HepG2 (cell line): Measurements from ENCODE around the gene MEF2A. TPM values are rescaled to one million over a fixed set of nuclear protein-coding genes. Genes with fewer than 3 reads are reported as not detected.

Experiments
- CSRNP1 ChIP-seq: sonication (generic); formaldehyde crosslinking; IDR thresholded peaks from 2 replicates; pipeline ENCODE4 v1.8.1; 2023; ENCODE audit warnings: mild to moderate bottlenecking, missing genetic modification reagents
- FOXK2 ChIP-seq: fragments of 450-650 bp; IDR thresholded peaks from 2 replicates; pipeline ENCODE4 v1.6.1; 2016
- ISL2 ChIP-seq: sonication (generic); formaldehyde crosslinking; IDR thresholded peaks from 2 replicates; pipeline ENCODE4 v1.5.0; 2020; ENCODE audit warnings: missing genetic modification reagents
- KDM4B ChIP-seq: sonication (generic); formaldehyde crosslinking; IDR thresholded peaks from 2 replicates; pipeline ENCODE4 v1.4.0; 2020; ENCODE audit warnings: missing genetic modification reagents
- ONECUT2 ChIP-seq: sonication (generic); formaldehyde crosslinking; IDR thresholded peaks from 2 replicates; pipeline ENCODE4 v1.4.0; 2020; ENCODE audit warnings: missing genetic modification reagents
- PLRG1 ChIP-seq: fragments of 450-650 bp; conservative IDR thresholded peaks from 2 replicates; pipeline ENCODE4 v1.6.1; 2016
- SMAD3 ChIP-seq: sonication (generic); formaldehyde crosslinking; IDR thresholded peaks from 2 replicates; pipeline ENCODE4 v1.4.0; 2020; ENCODE audit warnings: missing genetic modification reagents
- ZFP1 ChIP-seq: IDR thresholded peaks from 2 replicates; pipeline ENCODE4 v1.6.1; 2016
- ZHX2 ChIP-seq, 2 experiments: sonication (generic) in 1 of 2; formaldehyde crosslinking in 1 of 2; IDR thresholded peaks; 2 replicates each; pipeline versions ENCODE4 v1.6.1 to v1.9.0; 2014 to 2022; ENCODE audit warnings: antibody characterized with exemption in 1 of 2, borderline replicate concordance in 1 of 2, inconsistent platforms in 1 of 2, low read depth in 1 of 2, missing genetic modification reagents in 1 of 2
- ZNF18 ChIP-seq: sonication (generic); formaldehyde crosslinking; IDR thresholded peaks from 2 replicates; pipeline ENCODE4 v1.8.0; 2022; ENCODE audit warnings: mild to moderate bottlenecking, missing genetic modification reagents; ENCODE audit not compliant: insufficient replicate concordance
- ZNF362 ChIP-seq: sonication (generic); formaldehyde crosslinking; IDR thresholded peaks from 2 replicates; pipeline ENCODE4 v1.4.0; 2020; ENCODE audit warnings: missing genetic modification reagents, mild to moderate bottlenecking, borderline replicate concordance
- polyA plus RNA-seq, 8 experiments: library from polyadenylated mRNA; depleted of rRNA in 3 of 8; stranded (reverse) in 7 of 8; unstranded in 1 of 8; fragments of >200 nt; fragmentation: Illumina TruSeq in 4 of 8; extraction: Trizol in 4 of 8; gene quantifications; 2 replicates each; pipeline versions ENCODE4 v1.2.1 to v1.2.3, GENCODE V29; 2011 to 2016; ENCODE audit warnings: low read depth in 4 of 8, missing spikeins in 1 of 8, mixed read lengths in 1 of 8; ENCODE audit not compliant: insufficient read depth in 1 of 8
- total RNA-seq, 5 experiments: library from RNA; depleted of rRNA; stranded (reverse); fragments of >200 nt; fragmentation: Illumina TruSeq; extraction: Trizol; gene quantifications; 2 replicates each; pipeline ENCODE4 v1.2.3, GENCODE V29; 2016; ENCODE audit warnings: low read depth in 1 of 5

The MEF2A gene
- total and polyA plus RNA-seq, 2 of the 13 experiments (the other 11 are each of a cell fraction or from before 2014, with no cell fraction given): 15.2 to 24.4 TPM

- TF ChIP-seq ZHX2 (IDR thresholded peaks at IDR 0.05; ENCODE audit: low read depth) (no peak), ZHX2 (CRISPR knock-in tag; IDR thresholded peaks at IDR 0.05; ENCODE audit: borderline replicate concordance) (no peak), KDM4B (CRISPR knock-in tag) (no peak), ISL2 (CRISPR knock-in tag) (no peak), ZNF18 (CRISPR knock-in tag) (no peak), CSRNP1 (CRISPR knock-in tag) (no peak), SMAD3 (CRISPR knock-in tag) (no peak), ZNF362 (CRISPR knock-in tag) (no peak), PLRG1 (no peak), ZFP1 (CRISPR knock-in tag) (no peak), FOXK2 (no peak), ONECUT2 (no peak)
These were observed 172.4 kb downstream of the MEF2A start (continued) for GRCh38 chr15:99738021-99738847.
